ENCODE measurements around the gene ARHGAP6.

- no peak for TF ChIP-seq POLR2A (IDR thresholded peaks at IDR 0.05)
- TF ChIP-seq CTCF (IDR thresholded peaks at IDR 0.05) = no peak
- TF ChIP-seq EP300 (IDR thresholded peaks at IDR 0.05) = no peak
Observed at GRCh38 chrX:11409957-11410356, 255.8 kb downstream of the ARHGAP6 start.

All from ovary (tissue), 3 donors.